GM04504 (cell line): ENCODE data around the gene GPR143.
A peak's percentile ranks its signal among the peaks of the same experiment; 100 is the strongest.
"Not testable (repeated sequence)": the region's sequence is repeated elsewhere in the genome, so short reads cannot be mapped to it uniquely, and the experiment has no call there.

ENCODE experiments used
- DNase-seq: peaks from one replicate; pipeline ENCODE4 v3.0.0-alpha.2; 2012; ENCODE audit warnings: low read depth

Gene GPR143

DNA sequence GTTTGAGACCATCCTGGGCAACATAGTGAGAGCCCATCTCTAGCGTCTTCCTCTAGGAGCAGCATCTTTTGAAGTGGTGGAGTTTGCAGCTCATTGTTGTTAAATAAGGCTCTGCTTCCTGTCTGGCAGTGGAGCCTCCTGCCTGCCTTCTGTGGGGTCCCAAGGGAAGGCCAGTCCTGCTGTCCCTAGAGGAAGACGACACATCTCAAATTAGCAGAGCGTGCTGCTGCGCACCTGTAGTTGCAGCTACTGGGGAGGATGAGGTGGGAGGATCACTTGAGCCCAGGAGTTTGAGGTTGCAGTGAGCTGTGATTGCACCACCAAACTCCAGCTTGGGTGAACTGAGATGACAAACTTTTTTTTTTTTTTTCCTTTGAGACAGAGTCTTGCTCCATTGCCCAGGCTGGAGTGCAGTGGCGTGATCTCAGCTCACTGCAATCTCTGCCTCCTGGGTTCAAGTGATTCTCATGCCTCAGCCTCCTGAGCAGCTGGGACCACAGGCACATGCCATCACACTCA, 2.7 kb upstream of the GPR143 start:
- not testable (repeated sequence) for DNase-seq

DNA sequence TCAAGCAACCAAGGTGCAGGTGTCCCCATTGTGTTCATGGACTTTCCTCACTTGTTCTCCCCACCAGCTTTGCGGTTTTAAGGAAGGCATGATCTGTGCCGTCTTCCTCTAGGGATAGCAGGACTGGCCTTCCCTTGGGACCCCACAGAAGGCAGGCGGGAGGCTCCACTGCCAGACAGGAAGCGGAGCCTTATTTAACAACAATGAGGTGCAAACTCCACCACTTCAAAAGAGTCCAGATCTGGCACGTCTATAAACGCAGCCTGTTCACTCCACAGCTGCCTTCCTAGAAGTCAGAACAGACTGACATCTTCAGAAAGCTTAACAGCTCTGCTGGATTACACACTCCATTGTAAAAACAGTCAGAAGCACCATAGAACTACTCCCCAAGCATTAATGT, 1.7 kb upstream of the GPR143 start:
- no peak for DNase-seq

DNA sequence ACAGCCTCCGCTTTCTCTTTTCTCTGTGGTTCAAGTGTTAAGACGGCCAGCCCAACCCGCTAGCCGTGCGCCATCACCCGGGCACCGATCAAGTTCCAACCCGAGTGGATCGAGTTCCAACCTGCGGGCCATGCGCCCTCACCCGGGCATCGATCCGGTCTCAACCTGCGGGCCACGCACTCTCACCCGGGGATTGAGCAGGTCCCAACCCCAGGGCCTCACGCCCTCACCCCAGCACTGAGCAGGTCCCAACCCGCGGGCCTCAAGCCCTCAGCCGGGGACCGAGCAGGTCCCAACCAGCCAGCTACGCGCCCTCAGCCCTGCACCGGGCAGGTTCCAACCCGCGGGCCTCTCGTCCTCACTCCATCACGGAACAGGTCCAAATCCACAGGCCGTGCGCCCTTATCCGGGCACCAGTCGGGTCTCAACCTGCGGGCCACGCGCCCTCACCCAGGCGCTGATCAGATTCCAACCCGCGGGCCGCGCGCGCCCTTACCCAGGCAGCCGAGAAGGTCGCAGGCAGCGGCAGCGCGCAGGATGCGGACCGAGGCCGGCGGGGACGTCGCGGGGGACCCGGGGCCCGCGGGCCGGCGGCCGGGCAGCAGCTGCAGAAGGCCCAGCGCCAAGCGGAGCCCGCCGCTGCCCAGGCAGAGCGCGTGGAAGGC, 443 bp downstream of the GPR143 start:
- DNase-seq: no peak

DNA sequence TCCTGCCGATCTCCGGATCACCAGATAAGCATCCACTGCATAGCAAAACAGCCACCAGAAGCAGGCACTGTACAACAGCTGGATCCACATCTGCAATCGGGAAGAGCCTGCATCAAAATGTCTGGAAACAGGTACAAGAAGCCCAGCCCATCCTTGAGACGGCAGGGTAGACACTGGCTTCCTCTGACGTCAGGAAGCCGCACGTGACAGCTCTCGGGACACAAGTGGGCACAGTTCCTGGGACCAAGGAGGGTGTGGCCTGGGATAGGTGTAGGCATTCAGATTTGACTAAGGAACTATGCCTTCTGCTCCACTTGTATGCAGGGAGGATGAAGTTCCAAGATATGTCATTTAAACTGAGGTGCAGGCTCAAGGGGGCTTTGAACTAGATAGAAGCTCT, 6.3 kb downstream of the GPR143 start:
- no peak for DNase-seq

DNA sequence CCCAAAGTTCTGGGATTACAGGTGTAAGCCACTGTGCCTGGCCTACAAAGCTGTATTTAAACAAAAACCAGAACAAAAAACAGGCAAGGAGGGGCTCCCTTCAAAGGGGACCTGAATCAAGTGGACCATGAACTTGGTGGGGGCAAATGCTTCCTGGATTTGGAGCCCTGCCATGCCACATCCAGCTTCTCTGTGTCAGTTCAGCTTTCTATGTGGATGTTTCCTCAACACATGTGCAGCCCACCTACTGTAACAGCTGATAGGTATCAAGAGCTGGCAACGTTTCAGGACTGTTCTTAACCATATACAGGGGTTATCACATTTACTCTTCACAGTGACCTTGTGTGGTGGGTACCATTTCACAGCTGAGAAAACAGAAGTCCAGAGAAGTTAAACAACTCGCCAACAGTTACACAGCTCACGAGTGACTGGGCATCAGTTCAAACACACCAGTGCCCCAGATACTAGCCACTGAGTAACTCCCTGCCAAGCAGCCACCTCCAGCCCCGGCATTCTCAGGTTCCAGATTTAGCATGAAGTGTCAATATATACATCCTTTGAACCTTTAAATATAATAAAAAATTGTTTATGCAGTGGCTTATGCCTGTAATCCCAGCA, 7.5 kb downstream of the GPR143 start:
- DNase-seq: no peak

DNA sequence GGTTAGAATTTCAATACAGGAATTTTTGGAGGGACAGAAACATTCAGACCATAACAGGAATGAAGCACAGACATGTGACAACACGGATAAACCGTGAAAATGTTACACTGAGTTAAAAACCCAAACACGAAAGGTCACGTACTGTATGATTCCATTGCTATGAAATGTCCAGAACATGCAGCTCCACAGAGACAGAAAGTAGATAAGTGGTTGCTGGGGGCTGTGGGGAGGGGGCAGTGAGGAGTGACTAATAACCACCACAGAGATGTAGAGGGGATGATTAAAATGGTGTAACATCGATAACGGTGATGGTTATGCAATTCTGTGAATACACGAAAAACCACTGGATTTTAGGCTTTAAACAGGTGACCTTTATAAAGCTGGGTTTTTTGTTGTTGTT, 8.3 kb downstream of the GPR143 start:
- DNase-seq: no peak

DNA sequence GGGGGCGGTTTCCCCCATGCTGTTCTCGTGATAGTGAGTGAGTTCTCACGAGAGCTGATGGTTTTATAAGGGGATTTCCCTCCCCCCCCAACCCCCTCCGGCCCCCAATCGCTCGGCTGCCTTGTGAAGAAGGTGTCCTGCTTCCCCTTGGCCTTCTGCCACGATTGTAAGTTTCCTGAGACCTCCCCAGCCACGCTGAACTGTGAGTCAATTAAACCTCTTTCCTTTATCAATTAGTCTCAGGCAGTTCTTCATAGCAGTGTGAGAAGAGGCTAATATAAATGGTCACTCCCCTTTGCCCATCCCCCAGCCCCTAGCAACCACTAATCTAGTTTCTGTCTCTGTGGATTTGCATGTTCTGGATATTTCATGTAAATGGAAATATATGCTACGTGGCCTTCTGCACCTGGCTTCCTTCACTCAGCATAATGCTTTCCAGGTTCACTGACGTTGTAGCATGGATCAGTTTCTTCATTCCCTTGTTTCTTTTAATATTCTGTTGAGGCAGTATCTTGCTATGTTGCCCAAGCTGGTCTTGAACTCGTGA, 16.4 kb downstream of the GPR143 start:
- no peak for DNase-seq

DNA sequence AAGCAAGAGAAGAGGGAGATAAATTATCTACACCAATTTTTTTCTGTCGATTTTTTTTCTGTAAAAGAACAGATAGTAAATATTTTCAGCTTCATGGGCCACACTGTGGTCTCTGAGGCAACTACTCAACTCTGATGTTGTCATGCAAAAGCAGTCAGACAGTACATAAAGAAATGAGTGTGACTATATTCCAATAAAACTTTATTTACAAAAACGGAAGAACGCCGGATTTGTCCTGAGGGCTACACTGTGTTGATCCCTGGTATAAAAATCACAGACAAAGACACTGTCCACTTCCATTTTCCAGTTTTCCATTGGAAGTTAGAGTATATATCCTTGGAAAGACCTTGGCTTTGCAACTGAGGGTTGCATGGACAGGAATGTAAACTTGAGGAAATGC, 18.0 kb downstream of the GPR143 start:
- no peak for DNase-seq

DNA sequence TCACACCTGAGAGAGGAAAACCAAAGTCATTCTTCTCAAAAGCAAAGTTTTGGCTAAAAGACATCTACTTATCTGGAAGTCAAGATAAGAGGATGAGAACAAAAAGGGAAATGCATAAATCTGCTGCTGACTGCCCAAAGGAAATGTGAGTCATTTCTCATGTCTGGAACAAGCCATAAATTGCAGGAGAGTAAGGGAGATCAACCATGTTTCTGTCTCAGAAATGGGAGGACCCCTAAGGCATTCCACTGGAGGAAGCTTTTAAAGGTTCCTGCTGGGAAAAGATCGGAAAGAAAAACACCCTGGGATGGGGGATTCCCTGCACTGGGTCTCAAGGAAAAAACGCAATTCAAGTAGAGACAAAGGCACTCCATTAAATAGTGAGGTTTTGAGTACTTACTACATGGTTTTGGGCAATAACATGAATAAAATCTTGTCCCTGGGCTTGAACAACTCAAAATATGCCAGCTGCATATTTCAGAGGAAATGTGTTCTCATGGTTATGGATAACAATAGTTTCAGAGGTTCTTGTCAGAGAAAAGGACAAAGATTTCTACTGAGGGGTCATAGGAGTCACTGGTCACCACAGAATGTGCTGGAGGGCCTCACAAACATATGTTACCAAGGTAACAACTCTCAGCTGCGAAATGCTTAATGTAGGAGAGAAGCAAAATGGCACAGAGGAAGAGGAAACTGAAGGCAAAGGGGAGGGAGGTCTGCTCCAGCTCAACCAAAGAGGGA, 19.3 kb downstream of the GPR143 start:
- DNase-seq: peak; percentile 7

DNA sequence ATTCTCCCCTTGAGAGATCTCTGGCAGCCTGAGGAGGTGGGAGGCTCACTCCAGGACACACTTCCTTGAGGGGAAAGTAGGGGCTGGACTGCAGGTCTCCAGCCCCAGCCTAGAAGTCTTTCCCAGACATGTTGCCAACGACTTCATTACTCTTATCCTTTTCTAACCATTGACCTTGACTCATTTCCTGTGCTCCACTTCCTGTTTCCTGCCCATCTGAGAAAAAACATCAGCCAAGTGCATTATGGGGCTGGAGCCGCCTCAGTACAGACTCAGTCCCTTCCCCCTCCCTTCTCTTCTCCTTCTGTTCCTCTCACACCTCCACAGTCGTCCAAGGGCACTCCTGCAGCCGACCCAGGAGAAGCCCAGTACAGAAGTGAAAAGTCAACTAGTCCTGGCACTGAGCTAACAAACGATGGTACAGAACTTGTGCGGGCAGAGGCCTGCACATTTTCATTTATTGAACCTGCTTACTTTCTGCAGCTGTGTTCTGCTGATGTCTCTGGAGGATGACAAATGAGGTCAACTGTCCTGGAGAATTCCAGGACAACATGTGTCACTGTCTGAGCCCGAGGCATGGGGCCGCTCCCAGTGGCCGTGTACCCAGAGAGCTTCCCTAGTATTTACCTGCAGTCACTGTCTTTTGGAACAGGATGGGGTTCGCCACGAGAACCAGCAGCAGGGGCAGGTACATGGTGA, 20.1 kb downstream of the GPR143 start:
- no peak for DNase-seq

DNA sequence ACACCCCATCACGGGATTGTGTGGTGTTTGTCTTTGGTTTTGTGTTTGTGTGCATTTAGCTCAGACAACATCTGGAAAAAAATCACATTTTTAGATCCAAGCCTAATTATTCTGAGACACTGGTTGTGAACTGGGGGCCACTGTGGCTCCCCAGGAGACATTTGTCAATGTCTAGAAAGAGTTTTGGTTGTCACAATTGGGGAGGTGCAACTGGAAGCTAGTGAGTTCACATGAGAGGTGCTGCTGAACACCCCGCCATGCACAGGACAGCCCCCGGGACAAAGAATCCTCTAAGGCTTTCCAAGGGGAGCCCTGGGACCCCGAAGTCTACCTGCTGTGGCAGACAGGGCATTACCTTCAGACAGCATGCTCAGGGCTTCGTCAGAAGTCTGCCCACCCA, 26.5 kb downstream of the GPR143 start:
- no peak for DNase-seq

DNA sequence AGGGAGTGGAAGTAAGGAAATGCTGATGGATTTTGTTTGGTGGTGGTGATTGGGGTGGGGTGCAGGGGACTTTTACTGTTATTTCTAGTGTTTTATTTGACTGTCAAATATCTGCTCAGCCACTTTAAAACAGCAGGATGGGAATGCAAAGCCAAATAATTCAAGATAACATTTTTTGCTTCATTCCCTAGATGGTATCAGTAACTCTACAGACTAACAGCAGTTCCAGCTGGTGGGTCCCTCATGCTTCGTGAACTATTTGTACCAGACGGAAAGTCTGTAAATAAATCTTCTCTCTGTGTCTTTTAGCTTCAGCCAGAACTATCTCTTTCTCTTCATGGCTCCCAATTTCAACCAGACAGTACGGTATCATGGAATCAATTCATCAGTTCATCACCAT, 27.5 kb downstream of the GPR143 start:
- DNase-seq: no peak

DNA sequence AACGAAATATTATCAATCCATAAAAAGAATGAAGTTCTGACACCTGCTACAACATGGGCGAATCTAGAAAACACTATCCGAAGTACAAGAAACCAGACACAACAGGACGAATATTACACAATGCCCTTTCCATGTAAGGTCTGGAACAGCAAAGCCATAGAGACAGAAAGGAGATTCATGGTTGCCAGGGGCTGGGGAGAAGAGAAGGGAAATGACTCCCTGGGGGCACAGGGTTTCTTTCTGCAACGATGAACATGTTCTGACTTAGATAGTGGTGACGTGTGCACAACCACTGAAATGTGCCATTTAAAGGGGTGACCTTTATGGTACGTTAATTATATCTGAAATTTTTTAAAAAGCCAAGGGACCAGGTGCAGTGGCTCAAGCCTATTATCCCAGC, 28.3 kb downstream of the GPR143 start:
- DNase-seq: no peak

DNA sequence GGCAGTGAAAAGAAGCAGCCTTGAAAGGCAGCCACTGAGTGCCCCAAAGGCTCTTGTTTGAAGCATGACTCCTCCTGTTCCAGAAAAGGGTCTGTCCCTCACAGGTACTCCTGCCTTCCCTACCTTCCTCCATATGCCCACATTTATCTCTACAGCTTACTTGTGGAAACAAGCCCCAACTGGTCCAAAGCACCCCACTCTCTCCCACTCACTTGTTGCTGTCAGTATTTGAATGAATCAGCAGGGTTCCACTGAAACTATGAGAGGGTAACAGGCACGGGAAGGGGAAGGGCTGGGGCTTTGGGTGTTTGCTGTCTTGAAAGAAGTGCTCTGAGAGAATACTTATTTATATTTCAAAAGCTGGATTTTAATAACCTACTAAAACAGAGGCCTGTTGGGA, 34.9 kb downstream of the GPR143 start:
- no peak for DNase-seq

DNA sequence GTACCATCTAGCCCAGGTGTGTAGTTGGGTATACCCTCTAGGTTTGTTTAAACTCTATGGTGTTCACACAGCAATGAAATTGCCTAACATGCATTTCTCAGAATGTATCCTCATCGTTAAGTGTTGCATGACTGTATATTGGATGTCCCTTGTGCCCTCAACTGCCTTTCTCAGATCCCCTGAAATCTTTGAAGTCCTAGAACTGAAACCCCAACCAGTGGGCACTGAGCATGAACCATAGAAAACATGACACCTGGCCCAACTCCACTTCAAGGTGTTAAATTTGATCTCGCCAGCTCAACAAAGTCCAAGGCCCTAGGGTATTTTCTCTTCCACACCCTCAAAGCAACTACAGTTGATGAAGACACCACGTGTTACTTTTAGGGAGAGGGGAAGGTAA, 35.6 kb downstream of the GPR143 start:
- DNase-seq: no peak

DNA sequence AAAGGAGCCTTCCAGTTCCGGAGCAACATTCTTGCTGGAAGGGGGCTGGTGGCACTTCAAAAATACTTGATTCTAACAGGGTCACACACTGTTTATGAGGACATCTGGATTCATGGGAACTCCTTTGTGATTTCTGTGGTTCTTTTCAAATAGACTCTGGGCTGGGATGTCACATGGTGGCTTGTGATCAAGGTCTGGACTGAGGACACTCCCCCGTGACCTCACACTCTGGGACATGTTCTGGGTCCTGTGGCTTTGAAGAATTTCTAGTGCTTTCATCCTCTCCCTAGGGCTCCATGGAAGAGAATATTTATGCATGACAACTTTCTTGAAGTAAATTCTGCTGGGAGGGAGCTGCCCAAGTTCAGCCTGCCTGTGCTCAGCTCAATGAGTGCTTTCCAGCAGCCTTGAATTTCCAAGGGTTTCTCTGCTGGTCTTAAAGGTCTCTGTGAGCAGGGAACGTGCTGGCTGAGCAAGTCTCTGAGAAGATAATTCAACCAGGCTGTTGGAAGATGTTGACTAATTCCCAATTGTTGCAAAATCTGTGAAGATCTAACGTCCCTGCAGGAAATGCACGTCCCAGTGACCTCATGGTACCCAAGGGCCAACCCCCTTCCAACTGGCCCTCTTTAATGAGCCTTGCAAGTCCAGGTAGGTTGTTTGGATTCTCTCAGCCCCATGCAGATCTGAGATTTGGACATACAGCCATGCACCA, 36.3 kb downstream of the GPR143 start:
- DNase-seq: peak; percentile 10

DNA sequence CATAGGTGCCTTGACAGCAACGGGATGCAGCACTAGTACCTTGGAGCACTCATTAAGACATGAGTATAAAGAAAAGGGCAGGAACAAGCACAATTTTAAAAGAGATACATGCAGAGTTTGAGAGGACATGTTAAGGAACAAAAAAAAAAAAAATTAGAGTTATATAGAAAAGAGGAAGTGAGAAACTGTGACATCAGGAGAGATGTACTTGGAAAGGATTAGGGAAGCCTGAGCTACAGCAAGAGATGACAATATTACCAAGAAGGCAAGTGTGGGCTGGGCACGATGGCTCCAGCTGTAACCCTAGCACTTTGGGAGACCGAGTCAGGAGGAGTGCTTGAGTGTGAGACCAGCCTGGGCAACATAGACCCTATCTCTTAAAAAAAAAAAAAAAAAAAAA, 37.4 kb downstream of the GPR143 start:
- DNase-seq: no peak

DNA sequence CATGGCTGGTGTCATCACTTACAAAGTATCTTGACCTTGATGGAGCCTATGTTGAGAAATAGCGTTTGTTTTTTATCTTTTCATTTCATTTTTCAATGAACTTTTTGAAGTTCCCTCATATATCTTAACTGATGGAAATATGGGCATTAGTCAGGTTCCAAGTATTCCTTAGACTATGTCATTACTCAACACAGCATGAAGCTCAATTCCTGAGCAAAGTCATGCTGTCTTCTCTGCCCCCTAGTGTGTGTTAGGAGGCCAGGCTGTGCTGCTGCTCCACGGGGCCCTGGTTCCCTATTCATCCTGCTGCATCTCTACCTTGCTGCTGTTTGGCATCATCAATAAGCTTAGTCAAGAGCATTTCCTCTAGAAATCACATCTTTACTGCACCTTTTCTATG, 40.9 kb downstream of the GPR143 start:
- DNase-seq: no peak

DNA sequence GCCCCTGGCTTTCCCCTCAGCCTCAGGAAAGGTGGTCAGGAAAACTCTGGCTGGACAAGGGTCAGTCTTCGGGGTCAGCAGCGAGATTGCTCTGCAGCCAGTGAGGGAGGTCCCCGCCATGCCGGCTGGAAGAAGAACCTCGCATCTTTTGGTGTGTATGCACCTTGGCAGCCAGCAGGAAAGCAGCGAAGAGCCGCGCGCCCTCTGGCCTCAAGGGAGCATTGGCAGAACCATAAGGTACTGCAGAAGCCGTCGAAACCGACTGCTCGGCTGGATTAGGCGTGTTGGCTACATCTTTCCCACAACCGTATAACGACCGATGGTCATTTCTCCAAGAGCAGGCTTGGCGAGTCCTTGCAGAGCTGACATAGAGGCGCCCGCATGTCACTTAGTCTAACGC, 48.3 kb downstream of the GPR143 start:
- DNase-seq: no peak

DNA sequence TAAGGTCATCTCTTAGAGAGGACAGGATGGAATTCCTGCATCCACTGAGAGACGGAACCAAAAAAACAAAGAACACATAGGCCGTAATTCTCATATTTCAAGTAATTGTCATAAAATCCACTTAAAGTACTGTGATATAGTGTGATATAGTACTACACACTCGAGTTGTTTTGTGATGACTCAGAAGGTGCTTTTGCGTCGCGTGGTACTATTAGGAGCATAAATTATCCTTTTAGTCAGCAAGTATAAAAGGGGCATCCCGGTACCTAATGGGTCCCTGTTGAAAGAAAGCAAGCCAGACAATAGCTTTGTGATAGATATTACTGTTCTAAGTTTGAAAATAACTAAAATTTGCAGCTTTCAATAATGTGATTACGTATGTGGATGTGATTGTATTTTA, 55.3 kb downstream of the GPR143 start:
- DNase-seq: no peak

DNA sequence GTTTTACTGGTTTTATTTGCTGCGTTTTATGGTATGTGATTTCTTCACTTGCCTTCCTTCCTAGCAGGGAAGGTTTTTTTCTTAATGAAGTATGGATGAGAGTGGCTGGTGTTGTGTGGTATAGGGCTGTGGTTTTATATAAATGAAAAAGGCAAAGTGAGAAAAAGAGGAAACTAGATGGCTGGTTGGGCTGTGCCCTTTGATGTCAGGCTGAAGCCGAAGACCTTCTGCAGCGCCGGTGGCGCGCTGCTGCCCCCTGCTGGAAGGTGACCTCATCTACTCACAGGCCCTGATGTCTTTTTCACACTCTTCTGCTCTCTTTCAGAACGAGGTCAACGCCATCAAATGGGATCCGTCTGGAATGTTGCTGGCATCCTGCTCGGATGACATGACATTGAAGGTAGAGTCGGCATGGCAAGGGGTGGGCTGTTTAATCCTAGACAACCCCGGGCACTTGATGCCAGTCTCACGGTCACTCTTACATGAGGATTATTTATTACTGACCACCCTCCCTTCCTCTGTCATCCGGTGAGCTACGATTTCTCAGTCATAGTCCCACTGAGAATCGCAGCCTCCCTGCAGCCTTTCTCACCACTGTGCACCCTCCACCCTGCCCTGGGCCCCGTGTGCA, 56.6 kb downstream of the GPR143 start:
- DNase-seq: peak; percentile 21
